GM12864 (cell line): Measurements from ENCODE around the gene RFT1.

Experiments used
- DNase-seq: peaks from one replicate; pipeline ENCODE4 v3.0.0-alpha.2; 2011; ENCODE audit warnings: low read depth
- H3K4me3 ChIP-seq: 2 replicates; pipeline ENCODE4 v1.5.1; 2011; ENCODE audit warnings: mild to moderate bottlenecking, low read depth, low read length, control low read depth
- CTCF ChIP-seq: IDR thresholded peaks from 2 replicates; pipeline ENCODE4 v1.5.1; 2011; ENCODE audit warnings: low read depth, mild to moderate bottlenecking, moderate library complexity, low read length, control low read depth, inconsistent platforms; ENCODE audit errors: missing control alignments

The RFT1 gene

DNA sequence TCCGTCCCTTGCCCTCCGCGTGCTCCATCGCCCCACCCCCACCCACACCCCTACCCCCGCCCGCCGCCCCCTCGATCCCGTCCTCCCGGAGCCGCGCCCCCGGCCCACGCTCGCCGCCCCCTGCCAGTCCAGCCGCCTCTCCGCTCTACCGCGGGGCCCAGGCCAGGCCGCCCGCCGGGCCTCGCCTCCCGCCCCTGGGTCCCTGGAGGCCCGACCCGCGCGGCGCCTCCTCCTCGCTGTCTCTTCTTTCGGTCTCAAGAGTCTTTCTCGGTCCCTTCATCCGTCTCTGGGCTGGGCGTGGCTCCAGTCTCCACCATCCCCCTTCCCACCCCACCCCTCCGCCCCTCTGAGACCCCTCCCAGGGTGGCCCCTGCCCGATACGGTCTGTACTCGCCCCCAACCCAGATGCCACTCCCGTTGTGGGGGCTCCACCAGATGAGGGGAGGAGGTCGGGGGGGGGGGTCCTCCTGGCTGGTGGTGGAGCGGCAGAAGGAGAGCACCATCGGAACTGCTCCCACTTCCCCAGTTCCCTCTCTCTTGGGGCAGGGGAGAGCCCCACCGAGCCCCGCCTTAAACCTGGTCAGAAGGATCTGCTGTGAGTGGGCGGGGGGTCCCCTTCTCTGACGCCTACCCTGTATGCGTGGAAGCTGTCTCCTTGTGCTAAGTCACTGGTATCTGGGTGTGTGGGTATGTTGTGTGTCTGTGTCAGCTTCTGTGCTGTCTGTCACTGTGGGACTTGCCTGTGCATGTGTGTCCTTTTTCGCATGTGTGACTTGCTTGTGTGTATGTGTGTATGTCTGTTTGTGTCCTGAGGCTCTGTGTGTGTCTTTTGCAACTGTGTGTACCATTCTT, 31.8 kb upstream of the RFT1 start:
- peak overlapping the region; percentile 65 for H3K4me3 ChIP-seq
- no peak for DNase-seq
- no peak for TF ChIP-seq CTCF

DNA sequence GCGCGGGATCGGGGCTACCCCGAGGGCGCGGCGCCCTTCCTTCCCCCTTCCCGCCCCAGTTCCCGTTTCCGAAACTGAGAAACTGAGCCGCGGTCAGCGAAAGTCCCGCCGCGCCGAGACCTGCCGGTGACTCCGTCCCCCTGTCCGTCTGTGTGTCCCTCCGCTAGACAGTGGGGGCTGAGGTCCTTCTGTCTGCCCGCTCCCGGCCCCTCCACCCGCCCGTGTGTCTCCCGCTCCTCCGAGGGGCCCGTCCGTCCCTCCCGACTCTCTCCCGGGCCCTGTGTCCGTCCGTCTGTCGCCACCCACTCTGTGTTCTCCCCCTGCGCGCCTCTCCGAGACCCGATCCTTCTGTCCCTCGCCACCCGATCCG, 31.2 kb upstream of the RFT1 start:
- DNase-seq = no peak
- no peak for TF ChIP-seq CTCF
- peak overlapping the region; percentile 65 for H3K4me3 ChIP-seq

GRCh38 chr3:53160660-53161449, 30.6 kb upstream of the RFT1 start, which contains the start of gene PRKCD:
PRKCD (plus strand) TSS chr3:53161209; CDS start chr3:53178423, 17,214 bp downstream.
- TF ChIP-seq CTCF = peak; percentile 77
- DNase-seq = no peak
- peak within 1 kb of the TSS; percentile 65 for H3K4me3 ChIP-seq

GRCh38 chr3:53160061-53160659, 29.9 kb upstream of the RFT1 start:
- TF ChIP-seq CTCF = no peak
- DNase-seq = no peak
- H3K4me3 ChIP-seq = peak overlapping the region; percentile 65

DNA sequence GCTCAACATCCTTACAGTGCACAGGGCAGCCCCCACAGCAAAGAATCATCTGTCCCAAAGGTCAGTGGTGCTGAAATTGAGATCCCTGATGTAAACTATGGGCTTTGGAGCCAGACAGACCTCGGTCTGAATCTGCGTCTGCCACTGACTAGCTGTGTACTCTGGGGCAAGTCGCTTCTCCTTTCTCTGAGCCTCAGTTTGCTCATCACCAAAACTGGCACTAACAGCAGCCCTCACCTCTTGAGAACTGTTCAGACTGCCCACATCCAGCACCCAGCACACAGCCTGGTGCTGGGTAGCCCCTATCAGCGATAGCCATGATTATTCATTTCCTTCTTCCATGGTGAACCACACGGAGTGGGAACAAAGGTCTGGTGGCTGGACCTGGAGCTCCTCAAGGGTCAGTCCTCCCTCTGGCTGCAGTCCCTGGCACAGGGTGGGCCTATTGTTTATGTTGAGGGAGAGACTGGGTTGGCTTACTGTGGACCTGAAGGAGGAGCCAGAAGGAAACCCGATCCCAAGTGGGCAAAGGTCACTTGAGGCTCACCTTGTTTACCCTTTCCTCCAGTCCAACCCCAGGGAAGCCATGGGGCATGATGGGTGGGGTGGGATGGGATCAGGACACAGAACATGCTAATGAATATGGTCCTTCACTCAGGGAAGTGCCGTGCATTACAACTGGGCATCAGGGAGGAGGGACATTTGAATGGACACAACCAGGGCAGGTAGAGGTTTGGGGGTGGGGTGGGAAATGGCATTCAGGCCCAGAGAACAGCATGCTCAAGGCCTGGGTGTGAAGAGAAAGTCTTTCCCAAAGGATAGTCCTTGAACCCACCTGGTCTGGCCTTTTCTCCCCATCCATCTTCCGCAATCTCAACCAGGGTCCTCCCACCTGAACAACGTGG, 29.2 kb upstream of the RFT1 start:
- peak; percentile 1 for TF ChIP-seq CTCF
- H3K4me3 ChIP-seq = no peak overlapping the region
- no peak for DNase-seq

DNA sequence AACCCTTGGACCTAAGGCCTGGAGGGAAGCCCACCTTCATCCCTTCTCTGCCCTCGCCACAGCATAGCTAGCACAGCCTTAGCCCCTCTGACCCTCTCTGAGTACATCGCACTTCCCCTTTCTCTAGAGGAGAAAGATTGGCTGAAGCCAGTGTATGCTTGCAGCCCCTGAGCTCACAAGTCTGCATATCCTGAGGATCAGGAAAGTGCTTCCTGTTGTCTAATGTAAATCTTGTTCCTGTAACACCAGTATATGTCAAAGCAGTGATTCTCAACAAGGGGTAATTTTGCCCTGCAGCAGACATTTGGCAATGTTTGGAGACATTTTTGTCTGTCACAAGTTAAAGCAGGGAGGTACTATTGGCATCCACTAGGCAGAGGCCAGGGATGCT, 28.5 kb upstream of the RFT1 start:
- DNase-seq = no peak
- no peak for TF ChIP-seq CTCF
- no peak overlapping the region for H3K4me3 ChIP-seq
